Stimulated activated naive CD8-positive, alpha-beta T cell treated with anti-CD3 and anti-CD28 coated beads, Interleukin-15, Interleukin-2, amounts not matched to agents 100 ng/mL and 50 ng/mL, for 24 hours (primary cell): ENCODE data around the gene GSDMA.

Experiments
- H3K27ac Mint-ChIP-seq: one replicate; pipeline ENCODE4 v1.8.0; 2021; ENCODE audit warnings: mild to moderate bottlenecking, mixed read lengths
- H3K27me3 Mint-ChIP-seq: one replicate; pipeline ENCODE4 v1.8.0; 2021; ENCODE audit warnings: mixed read lengths
- H3K36me3 Mint-ChIP-seq: one replicate; pipeline ENCODE4 v1.8.0; 2021; ENCODE audit warnings: low read depth, mixed read lengths
- H3K4me1 Mint-ChIP-seq: one replicate; pipeline ENCODE4 v1.8.0; 2021; ENCODE audit warnings: low read depth, mixed read lengths
- H3K4me3 Mint-ChIP-seq: one replicate; pipeline ENCODE4 v1.8.0; 2021; ENCODE audit warnings: mild to moderate bottlenecking, mixed read lengths
- H3K9me3 Mint-ChIP-seq: one replicate; pipeline ENCODE4 v1.8.0; 2021; ENCODE audit warnings: mixed read lengths

Gene GSDMA

GRCh38 chr17:39926588-39927100 lies 36.2 kb upstream of the GSDMA start:
- Mint-ChIP-seq H3K4me1 (peaks cover 72% of the 10 kb centered on the region), H3K4me3 (peak overlapping the region; percentile 90), H3K9me3 (no peaks in the 10 kb centered on the region), H3K27me3 (no peaks in the 10 kb centered on the region), H3K36me3 (peaks cover 23% of the 10 kb centered on the region), H3K27ac (peak overlapping the region; percentile 88)

GRCh38 chr17:39927101-39927928 lies 35.5 kb upstream of the GSDMA start, which contains the start of the genes LRRC3C and ORMDL3:
LRRC3C (plus strand) TSS chr17:39927732; CDS start chr17:39941524, 13,792 bp downstream.
ORMDL3 (minus strand) TSS chr17:39927601; CDS start chr17:39924203, 3,398 bp downstream.
- Mint-ChIP-seq H3K27me3 (no peaks in the 10 kb centered on the region), H3K4me1 (peaks cover 65% of the 10 kb centered on the region), H3K27ac (peak within 1 kb of the TSS; percentile 88), H3K36me3 (peaks cover 16% of the 10 kb centered on the region), H3K4me3 (peak within 1 kb of the TSS; percentile 90), H3K9me3 (no peaks in the 10 kb centered on the region)

- H3K9me3 Mint-ChIP-seq, result no peaks in the 10 kb centered on the region
- H3K4me3 Mint-ChIP-seq, result peak overlapping the region; percentile 90
- peaks cover 11% of the 10 kb centered on the region for H3K36me3 Mint-ChIP-seq
- H3K27ac Mint-ChIP-seq, result peak overlapping the region; percentile 87
- H3K27me3 Mint-ChIP-seq, result no peaks in the 10 kb centered on the region
- peaks cover 56% of the 10 kb centered on the region for H3K4me1 Mint-ChIP-seq
Observed at GRCh38 chr17:39927929-39928857, 34.6 kb upstream of the GSDMA start.

GRCh38 chr17:39928858-39929645 lies 33.8 kb upstream of the GSDMA start:
- peak overlapping the region; percentile 45 for H3K4me3 Mint-ChIP-seq
- H3K27me3 Mint-ChIP-seq, result no peaks in the 10 kb centered on the region
- peak overlapping the region; percentile 67 for H3K27ac Mint-ChIP-seq
- peaks cover 6% of the 10 kb centered on the region for H3K36me3 Mint-ChIP-seq
- no peaks in the 10 kb centered on the region for H3K9me3 Mint-ChIP-seq
- peaks cover 48% of the 10 kb centered on the region for H3K4me1 Mint-ChIP-seq

- H3K9me3 Mint-ChIP-seq, result no peaks in the 10 kb centered on the region
- peak overlapping the region; percentile 45 for H3K4me3 Mint-ChIP-seq
- H3K27me3 Mint-ChIP-seq, result no peaks in the 10 kb centered on the region
- H3K4me1 Mint-ChIP-seq, result peaks cover 40% of the 10 kb centered on the region
- H3K36me3 Mint-ChIP-seq, result no peaks in the 10 kb centered on the region
- peak overlapping the region; percentile 23 for H3K27ac Mint-ChIP-seq
Observed at GRCh38 chr17:39929646-39930407, 33.0 kb upstream of the GSDMA start.

- no peak overlapping the region for H3K4me3 Mint-ChIP-seq
- no peaks in the 10 kb centered on the region for H3K36me3 Mint-ChIP-seq
- peaks cover 9% of the 10 kb centered on the region for H3K4me1 Mint-ChIP-seq
- H3K27me3 Mint-ChIP-seq, result no peaks in the 10 kb centered on the region
- H3K27ac Mint-ChIP-seq, result no peak overlapping the region
- no peaks in the 10 kb centered on the region for H3K9me3 Mint-ChIP-seq
Observed at GRCh38 chr17:39933912-39934311, 28.9 kb upstream of the GSDMA start.

GRCh38 chr17:39934324-39934723 lies 28.5 kb upstream of the GSDMA start:
- no peak overlapping the region for H3K27ac Mint-ChIP-seq
- no peak overlapping the region for H3K4me3 Mint-ChIP-seq
- no peaks in the 10 kb centered on the region for H3K27me3 Mint-ChIP-seq
- peaks cover 9% of the 10 kb centered on the region for H3K4me1 Mint-ChIP-seq
- no peaks in the 10 kb centered on the region for H3K9me3 Mint-ChIP-seq
- no peaks in the 10 kb centered on the region for H3K36me3 Mint-ChIP-seq

GRCh38 chr17:39935909-39936308 lies 26.9 kb upstream of the GSDMA start:
- Mint-ChIP-seq H3K4me3 (no peak overlapping the region), H3K9me3 (no peaks in the 10 kb centered on the region), H3K36me3 (no peaks in the 10 kb centered on the region), H3K27me3 (no peaks in the 10 kb centered on the region), H3K27ac (no peak overlapping the region), H3K4me1 (peaks cover 18% of the 10 kb centered on the region)

GRCh38 chr17:39937447-39937846 lies 25.4 kb upstream of the GSDMA start:
- Mint-ChIP-seq H3K27ac (no peak overlapping the region), H3K4me1 (peaks cover 22% of the 10 kb centered on the region), H3K27me3 (no peaks in the 10 kb centered on the region), H3K9me3 (no peaks in the 10 kb centered on the region), H3K4me3 (no peak overlapping the region), H3K36me3 (no peaks in the 10 kb centered on the region)

GRCh38 chr17:39938140-39938869 lies 24.5 kb upstream of the GSDMA start:
- Mint-ChIP-seq H3K9me3 (no peaks in the 10 kb centered on the region), H3K4me3 (no peak overlapping the region), H3K27ac (no peak overlapping the region), H3K4me1 (peaks cover 22% of the 10 kb centered on the region), H3K27me3 (no peaks in the 10 kb centered on the region), H3K36me3 (no peaks in the 10 kb centered on the region)

GRCh38 chr17:39939106-39939505 lies 23.7 kb upstream of the GSDMA start:
- Mint-ChIP-seq H3K27me3 (no peaks in the 10 kb centered on the region), H3K9me3 (no peaks in the 10 kb centered on the region), H3K4me1 (peaks cover 22% of the 10 kb centered on the region), H3K4me3 (no peak overlapping the region), H3K36me3 (no peaks in the 10 kb centered on the region), H3K27ac (no peak overlapping the region)

- H3K27ac Mint-ChIP-seq, result no peak overlapping the region
- no peaks in the 10 kb centered on the region for H3K36me3 Mint-ChIP-seq
- no peak overlapping the region for H3K4me3 Mint-ChIP-seq
Observed at GRCh38 chr17:39939588-39940419, 23.0 kb upstream of the GSDMA start.

More at GRCh38 chr17:39939588-39940419, 23.0 kb upstream of the GSDMA start:
- no peaks in the 10 kb centered on the region for H3K9me3 Mint-ChIP-seq
- H3K27me3 Mint-ChIP-seq, result no peaks in the 10 kb centered on the region
- H3K4me1 Mint-ChIP-seq, result peaks cover 22% of the 10 kb centered on the region
